COLO829 (cell line): ENCODE results near the gene CUL3.

Experiments
- DNase-seq: peaks from one replicate; pipeline ENCODE4 v3.0.0; 2012; ENCODE audit warnings: low spot score

The CUL3 gene

GRCh38 chr2:224580248-224580647 is 4.9 kb downstream of the CUL3 start:
- DNase-seq, result no peak

- DNase-seq, result no peak
Observed at GRCh38 chr2:224579411-224579810, 5.8 kb downstream of the CUL3 start.

- DNase-seq, result no peak
Observed at GRCh38 chr2:224577541-224577940, 7.6 kb downstream of the CUL3 start.

- DNase-seq, result no peak
Observed at GRCh38 chr2:224576088-224576715, 9.0 kb downstream of the CUL3 start.

GRCh38 chr2:224574423-224575084 is 10.6 kb downstream of the CUL3 start:
- DNase-seq, result no peak

GRCh38 chr2:224573724-224574123 is 11.4 kb downstream of the CUL3 start:
- no peak for DNase-seq

- DNase-seq, result no peak
Observed at GRCh38 chr2:224572338-224572737, 12.8 kb downstream of the CUL3 start.

- DNase-seq, result no peak
Observed at GRCh38 chr2:224570328-224570993, 14.7 kb downstream of the CUL3 start.

- DNase-seq, result no peak
Observed at GRCh38 chr2:224569654-224570053, 15.5 kb downstream of the CUL3 start.

- no peak for DNase-seq
Observed at GRCh38 chr2:224565452-224566035, 19.6 kb downstream of the CUL3 start.

GRCh38 chr2:224563537-224563936 is 21.6 kb downstream of the CUL3 start:
- no peak for DNase-seq

- no peak for DNase-seq
Observed at GRCh38 chr2:224562831-224563230, 22.3 kb downstream of the CUL3 start.

- DNase-seq, result no peak
Observed at GRCh38 chr2:224561234-224562005, 23.7 kb downstream of the CUL3 start.

GRCh38 chr2:224560549-224560948 is 24.6 kb downstream of the CUL3 start:
- DNase-seq, result no peak

GRCh38 chr2:224557610-224558009 is 27.6 kb downstream of the CUL3 start:
- DNase-seq, result no peak

GRCh38 chr2:224556381-224556780 is 28.8 kb downstream of the CUL3 start:
- no peak for DNase-seq

GRCh38 chr2:224555823-224556366 is 29.3 kb downstream of the CUL3 start:
- no peak for DNase-seq

GRCh38 chr2:224552771-224553170 is 32.4 kb downstream of the CUL3 start:
- DNase-seq, result no peak

GRCh38 chr2:224551693-224552092 is 33.5 kb downstream of the CUL3 start:
- no peak for DNase-seq

GRCh38 chr2:224546926-224547325 is 38.2 kb downstream of the CUL3 start:
- DNase-seq, result no peak

- DNase-seq, result no peak
Observed at GRCh38 chr2:224545884-224546644, 39.1 kb downstream of the CUL3 start.
